NCI-H1092 treated with DMSO at 0.1 percent for 48 hours (cell line): Measurements from ENCODE around the gene GABRG3.
"Not testable (repeated sequence)": the region's sequence is repeated elsewhere in the genome, so short reads cannot be mapped to it uniquely, and the experiment has no call there.

Experiments
- DNase-seq: peaks from one replicate; lab custom pipeline; 2025; lab: John Stamatoyannopoulos, UW

Gene GABRG3

GRCh38 chr15:27339138-27339537 lies 368.2 kb downstream of the GABRG3 start:
- DNase-seq, result no peak

GRCh38 chr15:27341780-27342343 lies 370.9 kb downstream of the GABRG3 start:
- DNase-seq, result no peak

- DNase-seq, result no peak
These were observed 372.0 kb downstream of the GABRG3 start for GRCh38 chr15:27342991-27343390.

GRCh38 chr15:27352136-27352535 lies 381.2 kb downstream of the GABRG3 start:
- no peak for DNase-seq

- DNase-seq, result no peak
These were observed 382.9 kb downstream of the GABRG3 start for GRCh38 chr15:27353856-27354255.

GRCh38 chr15:27358751-27359434 lies 387.9 kb downstream of the GABRG3 start:
- DNase-seq, result peak; percentile 5

- no peak for DNase-seq
These were observed 388.6 kb downstream of the GABRG3 start for GRCh38 chr15:27359586-27359985.

- DNase-seq, result no peak
These were observed 389.3 kb downstream of the GABRG3 start for GRCh38 chr15:27360316-27360715.

GRCh38 chr15:27361438-27361837 lies 390.5 kb downstream of the GABRG3 start:
- no peak for DNase-seq

- DNase-seq, result no peak
These were observed 394.5 kb downstream of the GABRG3 start for GRCh38 chr15:27365456-27365855.

- DNase-seq, result not testable (repeated sequence)
These were observed 406.4 kb downstream of the GABRG3 start for GRCh38 chr15:27377391-27377790.

GRCh38 chr15:27382361-27383025 lies 411.5 kb downstream of the GABRG3 start:
- DNase-seq, result no peak

- DNase-seq, result no peak
These were observed 412.7 kb downstream of the GABRG3 start for GRCh38 chr15:27383726-27384125.

- no peak for DNase-seq
These were observed 421.2 kb downstream of the GABRG3 start for GRCh38 chr15:27392163-27392562.

- no peak for DNase-seq
These were observed 425.5 kb downstream of the GABRG3 start for GRCh38 chr15:27396521-27396920.

GRCh38 chr15:27396996-27397395 lies 426.0 kb downstream of the GABRG3 start:
- no peak for DNase-seq

GRCh38 chr15:27398631-27399161 lies 427.7 kb downstream of the GABRG3 start:
- DNase-seq, result no peak

GRCh38 chr15:27399241-27399640 lies 428.3 kb downstream of the GABRG3 start:
- DNase-seq, result no peak

- DNase-seq, result no peak
These were observed 430.5 kb downstream of the GABRG3 start for GRCh38 chr15:27401471-27401870.

GRCh38 chr15:27408428-27408827 lies 437.4 kb downstream of the GABRG3 start:
- DNase-seq, result no peak

GRCh38 chr15:27410996-27411605 lies 440.1 kb downstream of the GABRG3 start:
- no peak for DNase-seq

- peak; percentile 63 for DNase-seq
These were observed 441.4 kb downstream of the GABRG3 start for GRCh38 chr15:27412415-27412814.
